Testis (tissue), 3 donors: ENCODE measurements around the gene FAM3C. TPM values are rescaled to one million over a fixed set of nuclear protein-coding genes. Genes with fewer than 3 reads are reported as not detected.

Experiments
- DNase-seq: peaks from one replicate; pipeline ENCODE4 v3.0.0-alpha.2; 2019
- H3K27ac ChIP-seq, 2 donors: fragments of 200-600 bp; sonication (generic); one replicate each; pipeline ENCODE4 v1.5.1; 2019
- H3K27me3 ChIP-seq: fragments of 200-600 bp; sonication (generic); one replicate; pipeline ENCODE4 v1.5.1; 2019
- H3K36me3 ChIP-seq: fragments of 200-600 bp; sonication (generic); one replicate; pipeline ENCODE4 v1.5.1; 2017; ENCODE audit warnings: low read depth; ENCODE audit errors: missing control alignments
- H3K4me1 ChIP-seq: fragments of 200-600 bp; sonication (generic); one replicate; pipeline ENCODE4 v1.5.1; 2019
- H3K4me3 ChIP-seq, 2 donors: fragments of 200-600 bp; sonication (generic); one replicate each; pipeline ENCODE4 v1.5.1; 2017 to 2019
- H3K9me3 ChIP-seq: fragments of 200-600 bp; sonication (generic); one replicate; pipeline ENCODE4 v1.5.1; 2017
- POLR2A ChIP-seq: fragments of 450-650 bp; IDR thresholded peaks from one replicate; pipeline ENCODE4 v1.6.1; 2017; ENCODE audit warnings: antibody characterized with exemption, mild to moderate bottlenecking, moderate library complexity
- WGBS, 2 donors: methylation state at CpG; one replicate each; pipeline ENCODE4 v1.1.5; 2018; 5-methylcytosine and 5-hydroxymethylcytosine counted together
- intact Hi-C: fragments of 100-400 bp; cut with DNase I; formaldehyde crosslinking; loops from one replicate; pipeline ENCODE4 v1.15.1; 2023; ENCODE audit warnings: low total_unique reads
- polyA plus RNA-seq: library from polyadenylated mRNA; stranded (reverse); fragments of 350-450 nt; fragmentation: Illumina TruSeq; extraction: RNeasy Lipid Tissue Mini Kit (QIAGEN cat#74804); gene quantifications from one replicate; pipeline ENCODE4 v1.2.3, GENCODE V29; 2014; ENCODE audit warnings: low read depth, low replicate concordance; ENCODE audit not compliant: insufficient read depth
- total RNA-seq, 2 donors: library from RNA; depleted of rRNA; stranded (reverse); fragments of >200 nt; gene quantifications; one replicate each; pipeline ENCODE4 v1.2.3, GENCODE V29; 2016
- TF ChIP-seq, protein P1 (sequence below), 3 experiments: fragments of 450-650 bp in 2 of 3; fragments of 200-600 bp in 1 of 3; sonication (generic) in 1 of 3; IDR thresholded peaks; one replicate each; pipeline ENCODE4 v1.5.1; 2016 to 2019; ENCODE audit warnings: antibody characterized with exemption in 3 of 3, mild to moderate bottlenecking in 2 of 3, moderate library complexity in 1 of 3

FAM3C gene
- total and polyA plus RNA-seq, 3 donors from 2014 or later, result 31.8 to 50.7 (median 35.9) TPM

DNA sequence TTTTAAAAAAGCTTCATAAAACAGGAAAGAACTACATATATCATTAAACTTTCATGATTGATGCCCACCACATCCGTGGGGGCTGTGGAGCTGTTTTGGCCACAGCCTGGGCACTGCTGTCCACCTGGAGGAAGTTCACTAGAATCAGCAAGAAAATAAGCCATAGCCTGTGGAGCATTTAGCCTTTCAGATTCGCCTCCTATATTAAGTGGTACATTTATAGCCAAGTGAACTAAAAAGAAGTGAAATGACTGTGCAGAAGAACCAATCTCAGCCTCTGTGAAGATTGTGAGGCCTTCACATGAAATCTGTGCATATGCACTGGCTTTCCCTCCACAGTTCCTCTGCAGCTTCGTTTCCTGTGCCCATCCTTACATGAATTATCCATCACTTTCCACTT is 43.8 kb downstream of the FAM3C start:
- DNase-seq, result no peak
- H3K27ac ChIP-seq, result no peak overlapping the region
- H3K27me3 ChIP-seq, result no peaks in the 10 kb centered on the region
- H3K9me3 ChIP-seq, result no peaks in the 10 kb centered on the region
- WGBS, 2 donors, result 70 to 71% methylated on average over 3 of the region's 3 CpGs
- TF ChIP-seq POLR2A, result no peak
- TF ChIP-seq, protein P1, sequence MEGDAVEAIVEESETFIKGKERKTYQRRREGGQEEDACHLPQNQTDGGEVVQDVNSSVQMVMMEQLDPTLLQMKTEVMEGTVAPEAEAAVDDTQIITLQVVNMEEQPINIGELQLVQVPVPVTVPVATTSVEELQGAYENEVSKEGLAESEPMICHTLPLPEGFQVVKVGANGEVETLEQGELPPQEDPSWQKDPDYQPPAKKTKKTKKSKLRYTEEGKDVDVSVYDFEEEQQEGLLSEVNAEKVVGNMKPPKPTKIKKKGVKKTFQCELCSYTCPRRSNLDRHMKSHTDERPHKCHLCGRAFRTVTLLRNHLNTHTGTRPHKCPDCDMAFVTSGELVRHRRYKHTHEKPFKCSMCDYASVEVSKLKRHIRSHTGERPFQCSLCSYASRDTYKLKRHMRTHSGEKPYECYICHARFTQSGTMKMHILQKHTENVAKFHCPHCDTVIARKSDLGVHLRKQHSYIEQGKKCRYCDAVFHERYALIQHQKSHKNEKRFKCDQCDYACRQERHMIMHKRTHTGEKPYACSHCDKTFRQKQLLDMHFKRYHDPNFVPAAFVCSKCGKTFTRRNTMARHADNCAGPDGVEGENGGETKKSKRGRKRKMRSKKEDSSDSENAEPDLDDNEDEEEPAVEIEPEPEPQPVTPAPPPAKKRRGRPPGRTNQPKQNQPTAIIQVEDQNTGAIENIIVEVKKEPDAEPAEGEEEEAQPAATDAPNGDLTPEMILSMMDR (IDR thresholded peaks at IDR 0.05), result no peak
- no peaks in the 10 kb centered on the region for H3K4me1 ChIP-seq
- intact Hi-C loops, result no loop called here
- no peaks in the 10 kb centered on the region for H3K36me3 ChIP-seq
- no peak overlapping the region for H3K4me3 ChIP-seq

DNA sequence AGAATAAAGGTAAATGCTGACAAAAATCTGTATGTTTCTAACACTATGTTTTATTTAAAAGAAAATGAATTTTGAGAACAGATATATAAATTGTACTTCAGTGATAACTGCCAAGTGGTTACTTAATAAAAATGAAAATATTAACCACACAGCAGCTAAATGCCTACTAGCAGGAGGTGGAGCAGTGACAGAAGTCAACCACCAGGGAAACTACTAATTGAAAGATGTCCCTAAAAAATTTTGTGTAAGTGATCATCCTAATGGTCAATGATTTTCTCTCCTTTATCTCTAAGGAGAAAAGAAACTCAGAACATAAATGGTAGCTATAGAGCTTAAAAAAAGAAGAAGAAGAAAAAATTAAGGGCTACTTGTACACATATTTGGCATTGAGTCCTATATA is 44.4 kb downstream of the FAM3C start:
- no peaks in the 10 kb centered on the region for H3K36me3 ChIP-seq
- intact Hi-C loops, result no loop called here
- no peak overlapping the region for H3K27ac ChIP-seq
- no peak for DNase-seq
- H3K4me3 ChIP-seq, result no peak overlapping the region
- H3K4me1 ChIP-seq, result no peaks in the 10 kb centered on the region
- no peak for TF ChIP-seq POLR2A
- TF ChIP-seq, protein P1 (IDR thresholded peaks at IDR 0.05), result peak in 1 of 3 experiments; percentile 27
- no peaks in the 10 kb centered on the region for H3K9me3 ChIP-seq
- H3K27me3 ChIP-seq, result no peaks in the 10 kb centered on the region

DNA sequence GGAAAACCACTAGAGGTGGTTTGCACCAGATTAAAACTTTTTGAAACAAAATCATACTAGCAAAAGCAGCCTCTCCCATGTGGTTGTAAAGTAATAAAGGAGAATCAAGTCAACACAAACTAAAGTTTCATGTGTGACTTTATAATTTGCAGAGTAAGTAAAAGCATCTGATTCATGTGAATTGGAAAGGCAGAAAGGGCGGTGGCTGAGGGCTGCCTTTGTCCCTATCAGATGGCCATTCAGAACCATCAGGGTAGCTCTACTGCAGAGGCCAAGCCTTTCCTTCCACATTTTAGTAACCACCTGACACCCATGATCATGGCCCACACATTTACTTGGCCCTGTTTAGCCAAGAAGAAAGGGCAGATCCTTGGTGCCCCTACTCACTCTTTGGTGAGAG is 51.6 kb downstream of the FAM3C start:
- H3K4me3 ChIP-seq, result no peak overlapping the region
- no peak overlapping the region for H3K27ac ChIP-seq
- no peaks in the 10 kb centered on the region for H3K4me1 ChIP-seq
- DNase-seq, result no peak
- intact Hi-C loops, result no loop called here
- no peaks in the 10 kb centered on the region for H3K9me3 ChIP-seq
- 92 to 100% methylated on average over 1 of the region's 1 CpG for WGBS, 2 donors
- TF ChIP-seq, protein P1 (IDR thresholded peaks at IDR 0.05), result no peak
- TF ChIP-seq POLR2A, result no peak
- H3K36me3 ChIP-seq, result no peaks in the 10 kb centered on the region
- H3K27me3 ChIP-seq, result no peaks in the 10 kb centered on the region

DNA sequence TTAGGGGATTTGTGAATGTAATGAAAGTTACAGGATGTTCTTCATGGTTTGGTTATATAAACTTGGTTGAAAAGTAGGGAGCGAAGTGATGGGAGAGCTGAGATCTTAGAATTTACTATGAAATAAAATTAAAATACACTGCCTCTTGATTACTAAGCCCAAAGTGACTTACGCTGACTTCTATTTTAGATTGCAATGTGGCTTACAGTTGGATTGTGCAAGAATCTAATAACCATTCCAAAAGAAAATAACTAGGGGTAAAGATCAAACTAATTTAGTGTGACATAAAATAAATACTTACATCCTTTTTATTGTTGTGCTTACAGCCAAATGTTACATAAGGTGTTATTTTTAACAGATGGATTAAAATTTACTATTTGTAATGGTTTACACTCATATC is 52.0 kb downstream of the FAM3C start:
- intact Hi-C loops, result no loop called here

DNA sequence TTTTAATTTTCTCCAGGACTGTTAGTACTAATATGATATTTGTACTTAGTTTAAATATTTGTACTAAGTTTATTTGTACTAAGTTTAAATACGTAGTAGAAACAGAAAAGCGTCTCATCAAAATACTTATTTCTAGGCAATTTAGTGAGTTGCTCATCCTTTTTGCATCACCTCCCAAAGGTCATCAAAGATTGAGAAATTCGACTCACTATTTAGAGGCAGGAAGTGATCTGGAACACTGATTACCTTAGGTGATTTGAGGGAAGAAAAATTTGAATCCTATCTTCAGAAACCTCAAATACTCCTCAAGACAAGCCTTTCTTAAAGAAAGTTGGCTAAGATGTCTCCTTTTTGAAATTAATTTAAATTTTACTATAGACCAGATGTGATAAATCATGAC is 52.8 kb downstream of the FAM3C start:
- 66 to 78% methylated on average over 3 of the region's 3 CpGs for WGBS, 2 donors
- no peak overlapping the region for H3K27ac ChIP-seq
- no peaks in the 10 kb centered on the region for H3K27me3 ChIP-seq
- no peaks in the 10 kb centered on the region for H3K9me3 ChIP-seq
- no peaks in the 10 kb centered on the region for H3K4me1 ChIP-seq
- DNase-seq, result no peak
- TF ChIP-seq, protein P1 (IDR thresholded peaks at IDR 0.05), result no peak
- no peak for TF ChIP-seq POLR2A
- intact Hi-C loops, result no loop called here
- H3K36me3 ChIP-seq, result no peaks in the 10 kb centered on the region
- H3K4me3 ChIP-seq, result no peak overlapping the region

More for the DNA sequence above, 52.0 kb downstream of the FAM3C start:
- DNase-seq, result no peak
- Histone ChIP-seq H3K27me3 (no peaks in the 10 kb centered on the region), H3K9me3 (no peaks in the 10 kb centered on the region), H3K36me3 (no peaks in the 10 kb centered on the region), H3K4me3 (no peak overlapping the region), H3K27ac (no peak overlapping the region), H3K4me1 (no peaks in the 10 kb centered on the region)
- 87 to 90% methylated on average over 2 of the region's 2 CpGs for WGBS, 2 donors
- no peak for TF ChIP-seq POLR2A
- TF ChIP-seq, protein P1 (IDR thresholded peaks at IDR 0.05), result no peak
